Limb (tissue), 2 donors: ENCODE results near the gene SENP7.
"Not testable (repeated sequence)": the region's sequence is repeated elsewhere in the genome, so short reads cannot be mapped to it uniquely, and the experiment has no call there.

Source experiments
- DNase-seq, 2 donors: peaks; one replicate each; pipeline ENCODE4 v3.0.0-alpha.2; 2016; ENCODE audit errors: extremely low spot score in 2 of 2

SENP7 gene

GRCh38 chr3:101340591-101340990, 172.4 kb downstream of the SENP7 start:
- no peak for DNase-seq

- DNase-seq: no peak
Measured at GRCh38 chr3:101333883-101334282, 179.1 kb downstream of the SENP7 start.

- DNase-seq: no peak
Measured at GRCh38 chr3:101329016-101329673, 183.9 kb downstream of the SENP7 start.

- peak in 1 of 2 donors; percentile 30 for DNase-seq
Measured at GRCh38 chr3:101325393-101326134, 187.4 kb downstream of the SENP7 start.

- no peak for DNase-seq
Measured at GRCh38 chr3:101320475-101320874, 192.5 kb downstream of the SENP7 start, which contains the start of gene IMPG2. Gene IMPG2 (minus strand): TSS chr3:101320575. CDS start chr3:101320372, 203 bp downstream.

- no peak for DNase-seq
Measured at GRCh38 chr3:101319531-101319930, 193.5 kb downstream of the SENP7 start.

- DNase-seq: no peak
Measured at GRCh38 chr3:101312545-101312944, 200.5 kb downstream of the SENP7 start.

- DNase-seq: no peak
Measured at GRCh38 chr3:101311676-101312075, 201.3 kb downstream of the SENP7 start.

- no peak for DNase-seq
Measured at GRCh38 chr3:101310978-101311375, 202.0 kb downstream of the SENP7 start.

- not testable (repeated sequence) for DNase-seq
Measured at GRCh38 chr3:101308147-101308772, 204.8 kb downstream of the SENP7 start.

GRCh38 chr3:101303836-101304235, 209.2 kb downstream of the SENP7 start:
- DNase-seq: no peak

- DNase-seq: no peak
Measured at GRCh38 chr3:101303089-101303731, 209.8 kb downstream of the SENP7 start.

GRCh38 chr3:101300073-101300472, 212.9 kb downstream of the SENP7 start:
- no peak for DNase-seq

- DNase-seq: no peak
Measured at GRCh38 chr3:101292027-101292426, 221.0 kb downstream of the SENP7 start.

GRCh38 chr3:101288294-101288693, 224.7 kb downstream of the SENP7 start:
- DNase-seq: no peak

GRCh38 chr3:101284757-101285156, 228.3 kb downstream of the SENP7 start:
- no peak for DNase-seq

- peak; percentile 48 to 52 for DNase-seq
Measured at GRCh38 chr3:101281521-101282030, 231.4 kb downstream of the SENP7 start.

- DNase-seq: no peak
Measured at GRCh38 chr3:101279765-101280385, 233.1 kb downstream of the SENP7 start.

GRCh38 chr3:101279162-101279561, 233.8 kb downstream of the SENP7 start:
- DNase-seq: no peak

- no peak for DNase-seq
Measured at GRCh38 chr3:101278727-101279126, 234.3 kb downstream of the SENP7 start.
